ENCODE measurements around the gene H6PD.

The H6PD gene

DNA sequence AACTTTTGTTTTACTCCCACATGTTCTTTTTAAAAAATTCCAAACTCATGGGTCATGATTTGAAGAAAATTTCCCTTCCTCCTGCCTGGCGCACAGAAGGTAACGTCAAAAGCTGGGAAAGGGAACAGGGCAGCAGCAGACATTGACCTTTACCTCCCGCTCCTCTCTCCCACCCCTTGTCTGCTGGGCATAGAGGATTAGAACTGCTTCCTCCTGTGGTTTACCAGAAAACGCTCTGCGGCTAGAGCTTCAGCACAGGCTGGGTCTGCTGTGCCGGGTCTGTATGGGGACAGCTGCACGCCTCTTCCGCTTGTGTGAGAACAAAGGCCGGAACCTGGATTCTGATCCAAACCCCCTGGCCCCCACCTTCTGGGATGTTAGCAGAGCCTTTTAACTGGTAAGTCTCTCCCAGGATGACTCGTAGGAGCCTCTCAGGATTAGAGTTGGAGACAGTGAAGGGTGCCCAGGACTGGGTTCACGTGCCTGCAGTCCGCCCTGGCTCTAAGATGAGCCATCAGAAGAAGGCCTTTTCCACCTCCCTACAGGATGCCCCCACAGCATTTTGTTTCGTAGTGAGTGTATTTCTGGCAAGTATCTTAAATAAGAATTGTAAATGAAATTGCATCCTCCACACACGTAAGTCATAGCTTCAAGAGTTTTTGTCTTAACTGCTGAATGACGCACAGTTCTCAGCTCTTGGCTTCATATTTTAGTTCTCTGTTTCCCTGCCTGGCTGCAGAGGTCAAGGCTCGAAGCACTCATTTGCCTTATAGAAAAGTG lies 5.2 kb downstream of the H6PD start:
- in situ Hi-C loops (cut with MboI; ENCODE audit: low sequenced_read_pairs) = no loop called here

- in situ Hi-C loops (cut with MboI; ENCODE audit: low sequenced_read_pairs) = no loop called here
These were observed 6.6 kb downstream of the H6PD start for GRCh38 chr1:9240914-9241820.

GRCh38 chr1:9241891-9242290 lies 7.3 kb downstream of the H6PD start:
- in situ Hi-C loops (cut with MboI; ENCODE audit: low sequenced_read_pairs) = no loop called here

DNA sequence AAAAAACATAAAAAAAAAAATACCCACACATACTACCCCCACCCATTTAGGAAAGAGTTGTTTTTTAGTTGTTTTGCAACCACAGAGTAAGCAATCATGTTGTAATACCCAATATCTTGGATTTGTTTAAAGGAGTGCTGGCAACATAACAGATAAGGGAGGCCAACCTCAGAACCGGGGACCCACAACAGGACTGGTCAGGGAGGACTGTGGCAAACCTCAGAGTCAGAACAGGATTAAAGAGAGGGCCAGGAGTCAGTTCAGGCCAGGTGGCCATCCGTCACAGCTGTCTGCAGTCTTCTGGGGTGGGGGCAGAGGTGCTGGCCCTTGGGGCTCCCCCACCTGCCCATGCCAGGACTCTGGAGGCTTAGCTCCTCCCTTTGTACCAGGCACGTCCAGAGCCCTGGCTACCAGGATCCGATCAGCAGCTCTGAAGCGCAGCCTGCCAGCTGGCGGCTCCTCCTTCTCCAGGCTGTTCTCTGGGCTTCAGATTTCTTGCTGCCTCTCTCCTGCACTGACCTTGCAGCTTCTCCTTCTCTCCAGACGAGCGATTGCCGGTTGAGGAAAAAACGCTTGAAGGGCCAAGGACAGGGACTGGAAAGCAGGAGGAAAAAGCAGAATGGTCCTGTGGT lies 7.9 kb downstream of the H6PD start:
- in situ Hi-C loops (cut with MboI; ENCODE audit: low sequenced_read_pairs) = no loop called here

DNA sequence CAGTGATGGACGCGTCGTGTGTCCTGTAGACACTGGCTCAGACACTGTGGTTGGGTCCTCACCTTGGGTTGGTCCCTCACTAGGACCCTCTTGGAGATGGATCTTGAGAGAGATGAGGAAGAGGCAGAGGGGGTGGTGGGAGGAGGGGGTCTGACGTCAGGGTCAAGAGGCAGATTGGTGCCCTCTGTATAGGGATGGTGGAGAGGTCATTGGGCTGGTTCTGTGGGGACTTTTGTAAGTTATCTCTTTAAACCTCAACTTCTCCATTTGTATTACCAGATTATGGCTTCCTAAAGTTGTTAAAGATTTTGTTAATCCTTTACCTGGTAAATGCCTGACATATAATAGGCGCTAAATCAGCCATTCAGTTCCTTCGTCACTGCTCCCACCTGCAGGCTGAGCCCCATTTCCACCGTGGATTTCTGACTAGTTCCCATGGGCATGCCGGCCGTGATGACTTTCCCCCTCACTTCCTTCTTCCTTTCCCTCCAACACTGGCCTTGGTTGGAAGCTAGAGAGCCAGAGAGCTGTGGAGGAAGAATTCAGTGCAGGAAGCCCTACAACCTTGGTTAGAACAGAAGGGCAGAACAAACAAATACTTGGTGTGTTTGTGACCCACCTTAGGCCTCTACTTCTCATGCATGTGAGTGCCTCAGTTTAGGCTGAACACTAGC lies 8.6 kb downstream of the H6PD start:
- in situ Hi-C loops (cut with MboI; ENCODE audit: low sequenced_read_pairs) = no loop called here

DNA sequence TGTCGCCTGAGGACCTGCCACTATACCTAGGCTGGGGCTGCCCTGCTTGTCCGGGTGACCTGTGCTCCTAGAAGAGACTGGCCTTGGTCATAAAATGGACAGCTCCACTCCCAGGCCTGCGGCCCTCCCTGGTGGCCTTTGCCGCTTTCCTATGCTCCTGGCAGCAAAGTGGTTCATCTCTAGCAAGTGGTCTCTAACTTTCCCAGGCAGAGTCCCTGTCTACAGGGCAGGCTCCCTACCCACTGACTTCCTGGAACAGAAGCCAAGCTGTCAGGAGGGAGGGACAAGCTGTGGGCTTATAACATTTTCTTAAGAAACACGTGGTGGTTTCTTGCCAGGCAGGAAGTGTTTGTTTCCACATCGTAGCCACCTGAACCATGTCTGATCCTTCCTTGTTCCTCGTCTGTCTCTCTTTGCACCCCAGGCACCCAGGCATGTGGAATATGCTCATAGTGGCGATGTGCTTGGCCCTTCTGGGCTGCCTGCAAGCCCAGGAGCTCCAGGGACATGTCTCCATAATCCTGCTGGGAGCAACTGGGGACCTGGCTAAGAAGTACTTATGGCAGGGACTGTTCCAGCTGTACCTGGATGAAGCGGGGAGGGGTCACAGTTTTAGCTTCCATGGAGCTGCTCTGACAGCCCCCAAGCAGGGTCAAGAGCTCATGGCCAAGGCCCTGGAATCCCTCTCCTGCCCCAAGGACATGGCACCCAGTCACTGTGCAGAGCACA lies 10.1 kb downstream of the H6PD start:
- in situ Hi-C loops (cut with MboI; ENCODE audit: low sequenced_read_pairs) = no loop called here

DNA sequence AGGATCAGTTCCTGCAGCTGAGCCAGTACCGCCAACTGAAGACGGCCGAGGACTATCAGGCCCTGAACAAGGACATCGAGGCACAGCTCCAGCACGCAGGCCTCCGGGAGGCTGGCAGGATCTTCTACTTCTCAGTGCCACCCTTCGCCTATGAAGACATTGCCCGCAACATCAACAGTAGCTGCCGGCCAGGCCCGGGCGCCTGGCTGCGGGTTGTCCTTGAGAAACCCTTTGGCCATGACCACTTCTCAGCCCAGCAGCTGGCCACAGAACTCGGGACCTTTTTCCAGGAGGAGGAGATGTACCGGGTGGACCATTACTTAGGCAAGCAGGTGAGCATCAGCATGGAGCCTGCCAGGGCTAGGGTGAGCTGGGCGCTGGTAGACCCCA lies 10.7 kb downstream of the H6PD start:
- in situ Hi-C loops (cut with MboI; ENCODE audit: low sequenced_read_pairs) = no loop called here

GRCh38 chr1:9245661-9246060 lies 11.1 kb downstream of the H6PD start:
- in situ Hi-C loops (cut with MboI; ENCODE audit: low sequenced_read_pairs) = no loop called here

DNA sequence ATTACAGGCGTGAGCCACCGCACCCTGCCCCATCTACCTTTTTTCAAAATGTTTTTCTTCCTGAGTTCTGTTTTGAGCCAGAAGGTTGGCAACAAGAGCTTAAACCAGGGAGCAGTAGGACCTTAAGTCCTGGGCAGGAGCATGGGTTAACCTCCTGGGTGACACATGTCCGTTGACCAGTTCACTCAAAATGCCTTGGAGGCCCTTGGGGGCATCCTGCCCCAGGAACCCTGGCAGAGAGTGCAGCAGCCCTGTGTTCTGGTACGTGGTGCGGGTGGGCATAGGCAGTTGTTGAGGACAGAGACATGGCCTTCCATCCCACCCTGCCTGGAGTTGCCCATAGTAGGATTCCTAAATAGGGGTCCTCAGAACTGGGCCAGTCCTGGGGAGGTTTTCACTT lies 11.6 kb downstream of the H6PD start:
- in situ Hi-C loops (cut with MboI; ENCODE audit: low sequenced_read_pairs) = no loop called here

DNA sequence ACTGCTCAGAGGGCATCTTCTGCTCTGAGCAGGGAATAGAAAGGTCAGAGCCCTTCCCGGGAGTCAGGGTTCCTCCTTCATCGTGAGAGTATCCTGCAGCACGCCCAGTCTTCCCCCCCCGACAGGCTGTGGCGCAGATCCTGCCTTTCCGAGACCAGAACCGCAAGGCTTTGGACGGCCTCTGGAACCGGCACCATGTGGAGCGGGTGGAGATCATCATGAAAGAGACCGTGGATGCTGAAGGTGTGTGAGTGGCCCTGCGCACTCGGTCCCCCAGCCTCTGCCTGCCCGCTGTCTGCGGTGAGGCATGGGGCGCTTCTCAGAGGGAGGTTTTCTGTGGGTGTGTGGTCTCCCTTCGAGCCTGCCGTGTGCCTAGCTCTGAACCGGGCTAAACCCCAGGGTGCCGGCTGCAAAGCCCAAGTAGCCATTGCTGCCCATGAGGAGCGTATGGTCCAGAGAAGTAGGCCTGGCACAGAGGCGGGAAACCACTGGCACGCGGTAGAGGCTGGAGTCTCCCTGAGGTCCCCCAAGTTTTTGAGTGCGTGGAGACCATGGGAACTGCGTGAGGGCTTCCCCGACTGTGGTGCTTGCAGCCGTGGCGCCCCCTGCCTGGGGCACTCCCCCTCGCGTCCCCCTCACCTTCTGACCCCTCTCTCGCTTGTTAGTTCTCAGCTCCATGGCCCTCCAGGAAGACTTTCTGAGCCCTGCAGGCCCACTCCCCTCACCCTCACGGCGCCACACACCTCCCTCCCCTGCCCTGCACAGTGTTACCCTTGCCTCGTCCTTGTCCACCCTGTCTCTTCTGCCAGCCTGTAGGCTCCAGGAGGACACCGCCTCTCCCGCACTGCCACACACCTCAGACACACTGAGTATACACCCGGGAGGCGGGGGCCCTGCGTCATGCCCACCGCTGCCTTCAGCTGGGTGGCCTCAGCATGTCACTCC lies 12.5 kb downstream of the H6PD start:
- in situ Hi-C loops (cut with MboI; ENCODE audit: low sequenced_read_pairs) = no loop called here

- in situ Hi-C loops (cut with MboI; ENCODE audit: low sequenced_read_pairs) = no loop called here
These were observed 13.3 kb downstream of the H6PD start for GRCh38 chr1:9247894-9248293.

DNA sequence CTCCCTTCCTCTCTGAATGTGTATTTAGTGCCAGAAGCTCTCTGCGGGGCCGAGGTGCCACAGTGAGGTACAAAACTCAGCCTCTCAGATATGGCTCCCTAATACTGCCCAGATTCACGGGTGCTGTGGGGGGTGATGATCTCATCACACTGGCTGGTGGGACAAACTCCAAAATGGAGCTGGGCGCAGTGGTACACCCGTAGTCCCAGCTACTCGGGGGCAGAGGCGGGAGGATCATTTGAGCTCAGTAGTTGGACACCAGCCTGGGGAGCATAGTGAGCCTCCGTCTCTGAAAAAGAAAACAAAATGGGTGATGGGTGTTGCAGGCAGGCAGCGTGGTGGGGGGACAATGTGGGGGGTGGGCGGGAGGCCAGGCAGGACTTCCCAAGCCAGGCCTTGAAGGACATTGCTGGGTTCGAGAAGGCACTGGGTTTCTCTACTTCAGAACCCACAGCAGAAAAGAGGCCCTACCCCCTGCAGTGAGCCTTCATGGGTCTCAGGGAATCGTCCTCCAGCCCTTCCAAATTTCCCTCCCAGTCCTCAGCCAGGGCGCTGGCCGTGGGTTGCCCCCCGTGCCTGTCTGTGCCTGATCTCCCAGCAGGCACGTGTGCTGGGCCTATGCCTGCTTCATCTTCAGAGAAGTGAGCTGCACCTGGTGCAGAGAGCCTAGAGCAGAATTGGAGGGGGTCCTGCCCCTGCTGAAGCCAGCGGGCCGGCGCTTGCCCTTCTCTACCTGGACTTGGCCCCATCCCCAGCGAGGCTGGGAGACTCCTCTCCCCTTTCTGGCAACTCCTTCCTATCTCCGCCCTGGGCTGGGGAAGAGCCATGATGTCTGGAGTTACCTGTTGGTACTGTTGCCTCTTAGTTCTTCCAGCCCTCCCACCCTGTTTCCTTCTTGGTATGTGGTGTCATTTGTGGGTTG lies 14.0 kb downstream of the H6PD start:
- in situ Hi-C loops (cut with MboI; ENCODE audit: low sequenced_read_pairs) = no loop called here

DNA sequence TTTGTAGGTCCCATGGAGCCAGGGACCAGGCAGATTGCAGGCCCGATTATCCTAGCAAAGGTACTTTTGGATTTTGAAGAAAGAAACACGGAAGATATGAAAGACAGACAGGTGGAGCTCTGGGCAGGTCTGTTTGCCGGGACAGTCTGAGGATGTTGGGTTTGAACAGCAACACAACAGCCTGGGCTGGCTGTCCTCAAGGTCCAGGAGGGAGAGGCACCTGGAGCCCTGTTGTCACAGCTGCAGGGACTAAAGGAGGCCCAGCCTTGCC lies 14.6 kb downstream of the H6PD start:
- in situ Hi-C loops (cut with MboI; ENCODE audit: low sequenced_read_pairs) = no loop called here

DNA sequence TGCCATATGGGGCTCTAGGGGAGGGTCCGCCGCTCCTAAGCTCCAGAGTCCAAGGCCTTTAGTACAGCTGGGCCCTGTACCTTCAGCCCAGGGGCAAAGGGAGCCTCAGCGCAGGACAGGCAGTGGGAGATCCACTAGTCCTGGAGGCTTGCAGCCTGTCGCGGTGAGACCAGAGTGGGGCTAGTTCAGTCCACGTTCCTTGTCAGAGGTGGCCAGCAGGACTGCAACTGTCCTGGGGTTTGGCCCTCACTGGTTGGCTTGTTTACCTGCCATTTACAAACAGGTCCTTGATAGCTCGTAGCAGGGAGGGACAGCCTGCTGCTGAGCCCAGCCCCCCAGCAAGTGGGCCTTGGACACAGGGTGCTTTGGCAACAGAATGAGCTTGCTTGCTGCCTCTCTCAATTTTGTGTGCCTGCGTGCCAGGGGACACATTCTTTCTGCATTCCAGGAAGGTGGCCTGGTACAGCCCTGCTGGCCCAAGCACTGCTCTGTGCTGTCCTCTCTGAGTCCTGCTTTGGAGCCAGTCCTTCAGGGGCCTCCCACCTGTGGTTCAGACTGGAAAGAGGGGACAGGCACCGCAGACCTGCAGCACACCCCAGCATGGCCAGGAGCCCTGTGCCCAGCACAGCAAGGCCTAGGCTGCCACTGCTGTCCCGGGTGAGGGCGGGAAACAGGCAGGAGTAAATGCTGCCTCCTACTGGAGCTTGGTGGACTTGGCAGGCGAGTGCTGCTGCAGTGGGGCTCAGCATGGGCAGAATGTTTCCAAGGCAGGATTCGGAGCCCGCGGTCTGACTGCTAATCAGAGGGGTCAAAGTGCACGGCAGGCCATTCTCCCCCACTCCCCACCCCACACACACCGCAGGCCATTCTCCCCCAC lies 15.2 kb downstream of the H6PD start:
- in situ Hi-C loops (cut with MboI; ENCODE audit: low sequenced_read_pairs) = loop anchor here (10.0 kb wide), 1 partner anchor 135 kb away; no protein-coding TSS in a partner anchor

DNA sequence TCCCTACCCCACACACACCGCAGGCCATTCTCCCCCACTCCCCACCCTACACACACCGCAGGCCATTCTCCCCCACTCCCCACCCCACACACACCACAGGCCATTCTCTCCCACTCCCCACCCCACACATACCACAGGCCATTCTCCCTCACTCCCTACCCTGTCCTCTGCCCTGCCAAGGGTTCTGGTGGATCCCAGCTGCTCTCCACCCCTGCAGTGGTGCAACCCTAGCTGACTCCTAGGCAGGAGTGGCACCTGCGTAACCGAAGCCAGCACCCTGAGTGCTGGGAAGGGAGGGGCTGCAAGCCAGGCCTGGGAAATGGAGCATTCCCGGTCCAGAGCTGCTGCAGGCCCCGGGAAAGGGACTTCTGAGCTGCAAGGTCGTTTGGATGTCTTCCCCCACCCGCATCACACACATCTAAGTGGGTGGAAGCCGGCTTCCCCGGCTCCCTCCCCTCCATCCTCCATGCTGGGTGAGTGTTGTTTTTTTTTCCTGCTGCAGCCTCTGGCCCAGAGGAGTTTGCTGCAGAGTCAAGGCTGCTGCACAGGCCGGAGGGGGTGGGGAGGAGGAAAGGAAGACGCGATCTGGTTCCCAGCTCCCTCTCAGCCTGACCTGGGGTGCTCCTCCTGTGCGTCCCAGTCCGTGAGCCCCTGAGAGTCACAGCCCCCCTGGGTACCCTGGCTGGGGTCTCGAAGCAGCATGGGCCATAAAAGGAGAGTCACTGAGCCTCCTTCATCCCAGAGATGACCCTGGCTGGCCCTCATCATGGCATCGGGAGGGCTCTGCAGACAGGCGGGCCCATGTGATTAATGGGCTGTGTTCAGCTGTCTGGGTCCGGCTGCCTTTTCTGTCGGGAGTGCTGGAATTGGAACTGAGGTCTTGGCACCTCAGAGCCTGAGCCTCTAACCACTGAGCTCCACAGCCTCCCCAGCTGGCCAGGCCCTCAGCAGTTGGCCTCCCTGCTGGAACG lies 16.1 kb downstream of the H6PD start:
- in situ Hi-C loops (cut with MboI; ENCODE audit: low sequenced_read_pairs) = loop anchor here (10.0 kb wide), 1 partner anchor 136 kb away; no protein-coding TSS in a partner anchor

GRCh38 chr1:9251501-9251900 lies 16.9 kb downstream of the H6PD start:
- in situ Hi-C loops (cut with MboI; ENCODE audit: low sequenced_read_pairs) = loop anchor here (10.0 kb wide), 1 partner anchor 137 kb away; no protein-coding TSS in a partner anchor

All from HL-60/S4 treated with retinoic acid at 250 ng/mL for 4 days and 3 days (cell line).